ENCODE measurements around the gene CATSPERE. TPM values are rescaled to one million over a fixed set of nuclear protein-coding genes. Genes with fewer than 3 reads are reported as not detected.
A peak's percentile ranks its signal among the peaks of the same experiment; 100 is the strongest.
"Not testable (repeated sequence)": the region's sequence is repeated elsewhere in the genome, so short reads cannot be mapped to it uniquely, and the experiment has no call there.

Gene CATSPERE
- total RNA-seq, 1 donor from 2014 or later = 0.39 TPM

GRCh38 chr1:244447552-244447951 lies 13.5 kb upstream of the CATSPERE start:
- no peak for DNase-seq (ENCODE audit: low read depth in 2 of 2)

GRCh38 chr1:244448279-244449036 lies 12.6 kb upstream of the CATSPERE start:
- DNase-seq (ENCODE audit: low read depth in 2 of 2) = peak in 1 of 2 donors; percentile 47

- no peak for DNase-seq (ENCODE audit: low read depth in 2 of 2)
These were observed 11.1 kb upstream of the CATSPERE start for GRCh38 chr1:244449936-244450508.

- DNase-seq (ENCODE audit: low read depth in 2 of 2) = peak; percentile 62 to 74
These were observed 10.2 kb upstream of the CATSPERE start for GRCh38 chr1:244450597-244451538.

- DNase-seq (ENCODE audit: low read depth in 2 of 2) = no peak
These were observed 9.5 kb upstream of the CATSPERE start, which contains the start of gene ADSS2 for GRCh38 chr1:244451539-244451950. TSS of gene ADSS2 (minus strand) at chr1:244451909. CDS start at chr1:244451817, 92 bp downstream.

GRCh38 chr1:244451951-244452795 lies 8.9 kb upstream of the CATSPERE start:
- DNase-seq (ENCODE audit: low read depth in 2 of 2) = peak; percentile 98 to 99

- DNase-seq (ENCODE audit: low read depth in 2 of 2) = no peak
These were observed 6.7 kb upstream of the CATSPERE start for GRCh38 chr1:244454412-244454811.

GRCh38 chr1:244456586-244456985 lies 4.5 kb upstream of the CATSPERE start:
- DNase-seq (ENCODE audit: low read depth in 2 of 2) = no peak

- no peak for DNase-seq (ENCODE audit: low read depth in 2 of 2)
These were observed 2.3 kb upstream of the CATSPERE start for GRCh38 chr1:244458781-244459180.

- no peak for DNase-seq (ENCODE audit: low read depth in 2 of 2)
These were observed 876 bp upstream of the CATSPERE start for GRCh38 chr1:244460197-244460596.

- DNase-seq (ENCODE audit: low read depth in 2 of 2) = no peak
These were observed 5.7 kb downstream of the CATSPERE start for GRCh38 chr1:244466724-244467123.

- DNase-seq (ENCODE audit: low read depth in 2 of 2) = no peak
These were observed 12.1 kb downstream of the CATSPERE start for GRCh38 chr1:244473059-244473605.

GRCh38 chr1:244484971-244485370 lies 23.9 kb downstream of the CATSPERE start:
- DNase-seq (ENCODE audit: low read depth in 2 of 2) = not testable (repeated sequence)

- DNase-seq (ENCODE audit: low read depth in 2 of 2) = no peak
These were observed 33.6 kb downstream of the CATSPERE start for GRCh38 chr1:244494653-244495052.

GRCh38 chr1:244496186-244496585 lies 35.1 kb downstream of the CATSPERE start:
- DNase-seq (ENCODE audit: low read depth in 2 of 2) = no peak

GRCh38 chr1:244497805-244498204 lies 36.7 kb downstream of the CATSPERE start:
- no peak for DNase-seq (ENCODE audit: low read depth in 2 of 2)

GRCh38 chr1:244499484-244499883 lies 38.4 kb downstream of the CATSPERE start:
- not testable (repeated sequence) for DNase-seq (ENCODE audit: low read depth in 2 of 2)

- not testable (repeated sequence) for DNase-seq (ENCODE audit: low read depth in 2 of 2)
These were observed 39.4 kb downstream of the CATSPERE start for GRCh38 chr1:244500515-244500914.

- no peak for DNase-seq (ENCODE audit: low read depth in 2 of 2)
These were observed 41.6 kb downstream of the CATSPERE start for GRCh38 chr1:244502630-244503029.

- DNase-seq (ENCODE audit: low read depth in 2 of 2) = no peak
These were observed 52.4 kb downstream of the CATSPERE start for GRCh38 chr1:244513493-244513892.

- no peak for DNase-seq (ENCODE audit: low read depth in 2 of 2)
These were observed 54.6 kb downstream of the CATSPERE start for GRCh38 chr1:244515680-244516079.
